Natural killer cell (primary cell): Measurements from ENCODE around the gene ZNF407. TPM values are rescaled to one million over a fixed set of nuclear protein-coding genes. Genes with fewer than 3 reads are reported as not detected.

ENCODE experiments used
- ATAC-seq, 3 donors: fragments of 150-1000 bp in 2 of 3; fragments of 200-7000 bp in 1 of 3; cut with Tn5 transposase; 1 replicate in 1 of 3; 2 replicates in 2 of 3; pipeline ENCODE4 v1.10.0; 2021; ENCODE audit warnings: mild to moderate bottlenecking in 2 of 3, moderate library complexity in 2 of 3
- DNase-seq, 2 donors: peaks; one replicate each; pipeline versions ENCODE4 v3.0.0 to v3.0.0-alpha.2; 2013 to 2021; ENCODE audit warnings: mixed read lengths in 1 of 2
- H3K27ac ChIP-seq: one replicate; pipeline ENCODE4 v1.5.1; 2013; ENCODE audit warnings: mild to moderate bottlenecking, low read length
- H3K27me3 ChIP-seq: one replicate; pipeline ENCODE4 v1.6.1; 2013; ENCODE audit warnings: low read length; ENCODE audit not compliant: control insufficient read depth, insufficient read depth
- H3K36me3 ChIP-seq: one replicate; pipeline ENCODE4 v1.6.1; 2013; ENCODE audit warnings: low read length; ENCODE audit not compliant: control insufficient read depth, insufficient read depth
- H3K4me1 ChIP-seq: one replicate; pipeline ENCODE4 v1.6.1; 2013; ENCODE audit warnings: low read length; ENCODE audit not compliant: control insufficient read depth, insufficient read depth
- H3K4me3 ChIP-seq: one replicate; pipeline ENCODE4 v1.5.1; 2013; ENCODE audit warnings: low read length
- H3K9me3 ChIP-seq: one replicate; pipeline ENCODE4 v1.6.1; 2013; ENCODE audit warnings: low read length; ENCODE audit not compliant: control insufficient read depth, insufficient read depth
- H3K27ac Mint-ChIP-seq, 2 donors: one replicate each; pipeline ENCODE4 v1.8.0; 2022; ENCODE audit warnings: mild to moderate bottlenecking in 2 of 2, mixed read lengths in 2 of 2, moderate library complexity in 1 of 2
- H3K27me3 Mint-ChIP-seq, 2 donors: one replicate each; pipeline ENCODE4 v1.8.0; 2022; ENCODE audit warnings: low read depth in 2 of 2, mixed read lengths in 2 of 2
- H3K36me3 Mint-ChIP-seq: one replicate; pipeline ENCODE4 v1.8.0; 2022; ENCODE audit warnings: mixed read lengths
- H3K4me1 Mint-ChIP-seq, 2 donors: one replicate each; pipeline ENCODE4 v1.8.0; 2022; ENCODE audit warnings: mixed read lengths in 2 of 2
- H3K4me3 Mint-ChIP-seq: one replicate; pipeline ENCODE4 v1.8.0; 2022; ENCODE audit warnings: mild to moderate bottlenecking, moderate library complexity, mixed read lengths
- H3K9me3 Mint-ChIP-seq, 2 donors: one replicate each; pipeline ENCODE4 v1.8.0; 2022; ENCODE audit warnings: mixed read lengths in 2 of 2
- CTCF ChIP-seq: fragments of 200-600 bp; IDR thresholded peaks from one replicate; pipeline ENCODE4 v1.8.0; 2022; ENCODE audit warnings: antibody characterized with exemption
- WGBS: methylation state at CpG from one replicate; pipeline ENCODE4 v1.1.7; 2013; ENCODE audit warnings: missing lambda C conversion rate; ENCODE audit not compliant: insufficient coverage; 5-methylcytosine and 5-hydroxymethylcytosine counted together
- intact Hi-C: fragments of 100-400 bp; cut with micrococcal nuclease; formaldehyde crosslinking; loops from one replicate; pipeline ENCODE4 v1.14.2; 2022
- total RNA-seq, 4 donors: library from RNA; stranded (reverse); fragments of 120-200 nt in 1 of 4; gene quantifications; one replicate each; pipeline versions ENCODE4 v1.2.3 to v1.2.4, GENCODE V29; 2013 to 2022

ZNF407 gene
- total RNA-seq, 3 donors from 2014 or later (not counting 1 experiment from before 2014, with no cell fraction given), result 28.4 to 36.7 (median 36.3) TPM

- H3K9me3 ChIP-seq, result no peaks in the 10 kb centered on the region
- 89% methylated on average over 11 of the region's 11 CpGs for WGBS
- ATAC-seq, result no peak
- Mint-ChIP-seq H3K9me3 (no peaks in the 10 kb centered on the region), H3K27ac (no peak overlapping the region), H3K36me3 (no peaks in the 10 kb centered on the region), H3K4me3 (no peak overlapping the region), H3K4me1 (peaks cover 0 to 22% of the 10 kb centered on the region in 2 donors), H3K27me3 (no peaks in the 10 kb centered on the region)
- H3K4me1 ChIP-seq, result no peaks in the 10 kb centered on the region
- H3K27ac ChIP-seq, result no peak overlapping the region
- no peak for TF ChIP-seq CTCF
- intact Hi-C loops, result no loop called here
- H3K36me3 ChIP-seq, result no peaks in the 10 kb centered on the region
- no peaks in the 10 kb centered on the region for H3K27me3 ChIP-seq
- H3K4me3 ChIP-seq, result no peak overlapping the region
- no peak for DNase-seq
These were observed 136.4 kb downstream of the ZNF407 start for GRCh38 chr18:74734013-74734444.

GRCh38 chr18:74739926-74740325 lies 142.3 kb downstream of the ZNF407 start:
- Histone ChIP-seq H3K4me3 (no peak overlapping the region), H3K36me3 (no peaks in the 10 kb centered on the region), H3K27me3 (no peaks in the 10 kb centered on the region), H3K27ac (no peak overlapping the region), H3K4me1 (no peaks in the 10 kb centered on the region), H3K9me3 (no peaks in the 10 kb centered on the region)
- WGBS, result 97% methylated on average over 5 of the region's 5 CpGs
- intact Hi-C loops, result no loop called here
- Mint-ChIP-seq H3K36me3 (no peaks in the 10 kb centered on the region), H3K9me3 (no peaks in the 10 kb centered on the region), H3K4me3 (no peak overlapping the region), H3K4me1 (peaks cover 8 to 10% of the 10 kb centered on the region in 2 donors), H3K27ac (no peak overlapping the region), H3K27me3 (no peaks in the 10 kb centered on the region)
- no peak for TF ChIP-seq CTCF
- no peak for ATAC-seq
- no peak for DNase-seq

- no peaks in the 10 kb centered on the region for H3K36me3 ChIP-seq
- H3K27me3 ChIP-seq, result no peaks in the 10 kb centered on the region
- Mint-ChIP-seq H3K4me3 (no peak overlapping the region), H3K4me1 (peaks cover 8 to 10% of the 10 kb centered on the region in 2 donors), H3K27me3 (no peaks in the 10 kb centered on the region), H3K27ac (no peak overlapping the region), H3K36me3 (no peaks in the 10 kb centered on the region), H3K9me3 (no peaks in the 10 kb centered on the region)
- intact Hi-C loops, result no loop called here
- H3K4me1 ChIP-seq, result no peaks in the 10 kb centered on the region
- no peak overlapping the region for H3K27ac ChIP-seq
- DNase-seq (no peak), ATAC-seq (no peak)
- no peaks in the 10 kb centered on the region for H3K9me3 ChIP-seq
- no peak for TF ChIP-seq CTCF
- 82% methylated on average over 5 of the region's 5 CpGs for WGBS
- H3K4me3 ChIP-seq, result no peak overlapping the region
These were observed 145.0 kb downstream of the ZNF407 start for GRCh38 chr18:74742573-74743243.
